ENCODE measurements around the gene RREB1.

DNA sequence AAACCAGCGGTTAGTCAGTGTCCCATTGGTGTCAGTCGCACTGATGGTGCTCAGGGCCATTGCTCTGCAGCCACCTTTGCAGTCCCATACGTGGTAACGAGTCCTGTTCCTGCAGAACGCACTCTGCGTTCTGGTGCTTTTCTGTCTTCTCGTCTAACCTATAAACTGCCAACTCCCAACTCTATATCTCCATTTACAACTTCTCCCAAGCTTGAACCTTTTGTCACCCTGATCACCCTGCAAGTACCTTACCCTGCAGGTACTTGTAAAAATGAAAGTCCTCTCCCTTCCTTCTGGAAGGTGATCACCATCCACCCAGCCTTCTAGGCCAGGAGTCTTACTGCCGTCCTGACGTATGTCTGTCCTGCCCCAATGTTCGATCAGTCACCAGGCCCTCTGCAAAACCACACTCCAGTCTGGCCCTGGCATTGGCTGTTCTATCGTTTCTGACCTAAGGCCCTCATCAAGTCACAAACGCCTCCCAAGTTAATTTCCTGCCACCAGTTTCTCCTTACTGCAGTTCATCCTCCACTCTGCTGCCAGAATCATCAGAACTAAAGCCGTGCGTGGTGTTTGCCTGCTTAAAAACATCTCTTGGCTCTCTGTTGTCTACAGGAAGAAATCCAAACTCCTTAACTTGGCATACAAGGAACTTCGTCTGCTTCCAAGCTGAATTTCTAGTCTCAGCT is 7.9 kb downstream of the RREB1 start:
- TF ChIP-seq, protein P1, sequence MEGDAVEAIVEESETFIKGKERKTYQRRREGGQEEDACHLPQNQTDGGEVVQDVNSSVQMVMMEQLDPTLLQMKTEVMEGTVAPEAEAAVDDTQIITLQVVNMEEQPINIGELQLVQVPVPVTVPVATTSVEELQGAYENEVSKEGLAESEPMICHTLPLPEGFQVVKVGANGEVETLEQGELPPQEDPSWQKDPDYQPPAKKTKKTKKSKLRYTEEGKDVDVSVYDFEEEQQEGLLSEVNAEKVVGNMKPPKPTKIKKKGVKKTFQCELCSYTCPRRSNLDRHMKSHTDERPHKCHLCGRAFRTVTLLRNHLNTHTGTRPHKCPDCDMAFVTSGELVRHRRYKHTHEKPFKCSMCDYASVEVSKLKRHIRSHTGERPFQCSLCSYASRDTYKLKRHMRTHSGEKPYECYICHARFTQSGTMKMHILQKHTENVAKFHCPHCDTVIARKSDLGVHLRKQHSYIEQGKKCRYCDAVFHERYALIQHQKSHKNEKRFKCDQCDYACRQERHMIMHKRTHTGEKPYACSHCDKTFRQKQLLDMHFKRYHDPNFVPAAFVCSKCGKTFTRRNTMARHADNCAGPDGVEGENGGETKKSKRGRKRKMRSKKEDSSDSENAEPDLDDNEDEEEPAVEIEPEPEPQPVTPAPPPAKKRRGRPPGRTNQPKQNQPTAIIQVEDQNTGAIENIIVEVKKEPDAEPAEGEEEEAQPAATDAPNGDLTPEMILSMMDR (IDR thresholded peaks at IDR 0.05; ENCODE audit: insufficient read depth, low read depth, low read length), result no peak
- TF ChIP-seq EZH2 (IDR thresholded peaks at IDR 0.05; ENCODE audit: insufficient read depth, low read length), result no peak
